ENCODE results near the gene LALBA. TPM values are rescaled to one million over a fixed set of nuclear protein-coding genes. Genes with fewer than 3 reads are reported as not detected.

LALBA gene
- not detected for total RNA-seq

- DNase-seq: no peak
- no peak within 1 kb of the TSS for H3K4me3 Mint-ChIP-seq
- no peaks in the 10 kb centered on the region for H3K36me3 Mint-ChIP-seq (ENCODE audit: low read depth)
- H3K9me3 Mint-ChIP-seq: no peaks in the 10 kb centered on the region
- no peak within 1 kb of the TSS for H3K27ac Mint-ChIP-seq
- no peaks in the 10 kb centered on the region for H3K4me1 Mint-ChIP-seq (ENCODE audit: low read depth)
- intact Hi-C loops (cut with micrococcal nuclease): no loop called here
- CTCF ChIA-PET: no interaction called here
- H3K27me3 Mint-ChIP-seq (ENCODE audit: low read depth): peaks cover 1% of the 10 kb centered on the region
Observed at GRCh38 chr12:48569946-48570345, at the start of gene LALBA. Gene LALBA, minus strand, starts transcription at chr12:48570046. Its CDS starts 26 bp downstream, at chr12:48570020.

GRCh38 chr12:48618541-48618940 is 48.7 kb upstream of the LALBA start:
- DNase-seq: peak; percentile 90
- peaks cover 7% of the 10 kb centered on the region for H3K27me3 Mint-ChIP-seq (ENCODE audit: low read depth)
- H3K4me3 Mint-ChIP-seq: no peak overlapping the region
- H3K4me1 Mint-ChIP-seq (ENCODE audit: low read depth): peaks cover 2% of the 10 kb centered on the region
- CTCF ChIA-PET: interaction anchor here (0.6 to 7.6 kb wide), 43 partner anchors 11 to 965 kb away, joined by 3 to 141 read pairs (median 4); partner anchors contain the start of genes CCDC184 and SENP1
- intact Hi-C loops (cut with micrococcal nuclease): loop anchor here (1.0 to 10.0 kb wide), 5 partner anchors 76 to 436 kb away; partner anchors contain the start of gene CCDC184
- no peak overlapping the region for H3K27ac Mint-ChIP-seq
- H3K9me3 Mint-ChIP-seq: peaks cover 9% of the 10 kb centered on the region
- no peaks in the 10 kb centered on the region for H3K36me3 Mint-ChIP-seq (ENCODE audit: low read depth)

GRCh38 chr12:48615681-48616080 is 45.8 kb upstream of the LALBA start:
- intact Hi-C loops (cut with micrococcal nuclease): loop anchor here (5.0 to 10.0 kb wide), 4 partner anchors 182 to 433 kb away; partner anchors contain the start of gene CCDC184
- Mint-ChIP-seq H3K9me3 (peaks cover 23% of the 10 kb centered on the region), H3K4me1 (ENCODE audit: low read depth) (peaks cover 2% of the 10 kb centered on the region), H3K27me3 (ENCODE audit: low read depth) (peaks cover 11% of the 10 kb centered on the region), H3K27ac (no peak overlapping the region), H3K36me3 (ENCODE audit: low read depth) (no peaks in the 10 kb centered on the region), H3K4me3 (no peak overlapping the region)
- CTCF ChIA-PET: interaction anchor here (0.6 to 1.0 kb wide), 2 partner anchors 170 to 415 kb away, joined by 3 read pairs; no protein-coding TSS in a partner anchor
- no peak for DNase-seq

GRCh38 chr12:48613321-48613720 is 43.5 kb upstream of the LALBA start:
- H3K4me1 Mint-ChIP-seq (ENCODE audit: low read depth): peaks cover 2% of the 10 kb centered on the region
- DNase-seq: no peak
- no peak overlapping the region for H3K4me3 Mint-ChIP-seq
- intact Hi-C loops (cut with micrococcal nuclease): loop anchor here (10.0 kb wide), 1 partner anchor 239 kb away; no protein-coding TSS in a partner anchor
- H3K9me3 Mint-ChIP-seq: peaks cover 30% of the 10 kb centered on the region
- H3K27me3 Mint-ChIP-seq (ENCODE audit: low read depth): peaks cover 9% of the 10 kb centered on the region
- H3K27ac Mint-ChIP-seq: no peak overlapping the region
- CTCF ChIA-PET: no interaction called here
- H3K36me3 Mint-ChIP-seq (ENCODE audit: low read depth): no peaks in the 10 kb centered on the region

- Mint-ChIP-seq H3K27ac (peak overlapping the region; percentile 28), H3K36me3 (ENCODE audit: low read depth) (no peaks in the 10 kb centered on the region), H3K9me3 (peaks cover 19% of the 10 kb centered on the region), H3K4me1 (ENCODE audit: low read depth) (no peaks in the 10 kb centered on the region), H3K4me3 (no peak overlapping the region), H3K27me3 (ENCODE audit: low read depth) (no peaks in the 10 kb centered on the region)
- CTCF ChIA-PET: interaction anchor here (3.6 kb wide), 1 partner anchor 16 kb away, joined by 19 read pairs; no protein-coding TSS in a partner anchor
- DNase-seq: no peak
- intact Hi-C loops (cut with micrococcal nuclease): no loop called here
Observed at GRCh38 chr12:48602192-48602989, 32.5 kb upstream of the LALBA start.

- intact Hi-C loops (cut with micrococcal nuclease): no loop called here
Observed at GRCh38 chr12:48601013-48601756, 31.3 kb upstream of the LALBA start.

GRCh38 chr12:48600552-48600951 is 30.7 kb upstream of the LALBA start:
- CTCF ChIA-PET: interaction anchor here (1.0 to 3.6 kb wide), 2 partner anchors 18 to 59 kb away, joined by 3 to 19 read pairs; no protein-coding TSS in a partner anchor
- no peak for DNase-seq
- no peak overlapping the region for H3K27ac Mint-ChIP-seq
- intact Hi-C loops (cut with micrococcal nuclease): no loop called here
- no peaks in the 10 kb centered on the region for H3K27me3 Mint-ChIP-seq (ENCODE audit: low read depth)
- H3K36me3 Mint-ChIP-seq (ENCODE audit: low read depth): no peaks in the 10 kb centered on the region
- H3K9me3 Mint-ChIP-seq: peaks cover 12% of the 10 kb centered on the region
- H3K4me1 Mint-ChIP-seq (ENCODE audit: low read depth): no peaks in the 10 kb centered on the region
- no peak overlapping the region for H3K4me3 Mint-ChIP-seq

More at GRCh38 chr12:48601013-48601756, 31.3 kb upstream of the LALBA start:
- H3K9me3 Mint-ChIP-seq: peaks cover 12% of the 10 kb centered on the region
- no peaks in the 10 kb centered on the region for H3K4me1 Mint-ChIP-seq (ENCODE audit: low read depth)
- CTCF ChIA-PET: interaction anchor here (1.0 to 3.6 kb wide), 2 partner anchors 17 to 60 kb away, joined by 3 to 19 read pairs; no protein-coding TSS in a partner anchor
- H3K36me3 Mint-ChIP-seq (ENCODE audit: low read depth): no peaks in the 10 kb centered on the region
- no peak overlapping the region for H3K27ac Mint-ChIP-seq
- H3K27me3 Mint-ChIP-seq (ENCODE audit: low read depth): no peaks in the 10 kb centered on the region
- H3K4me3 Mint-ChIP-seq: no peak overlapping the region
- peak; percentile 16 for DNase-seq

GRCh38 chr12:48592591-48593086 is 22.8 kb upstream of the LALBA start:
- no peaks in the 10 kb centered on the region for H3K4me1 Mint-ChIP-seq (ENCODE audit: low read depth)
- no peak for DNase-seq
- intact Hi-C loops (cut with micrococcal nuclease): no loop called here

GRCh38 chr12:48586361-48586760 is 16.5 kb upstream of the LALBA start:
- H3K36me3 Mint-ChIP-seq (ENCODE audit: low read depth): no peaks in the 10 kb centered on the region
- H3K27me3 Mint-ChIP-seq (ENCODE audit: low read depth): peaks cover 6% of the 10 kb centered on the region
- DNase-seq: no peak
- no peaks in the 10 kb centered on the region for H3K9me3 Mint-ChIP-seq
- intact Hi-C loops (cut with micrococcal nuclease): no loop called here
- no peak overlapping the region for H3K4me3 Mint-ChIP-seq
- H3K27ac Mint-ChIP-seq: no peak overlapping the region
- H3K4me1 Mint-ChIP-seq (ENCODE audit: low read depth): no peaks in the 10 kb centered on the region
- CTCF ChIA-PET: no interaction called here

More at GRCh38 chr12:48592591-48593086, 22.8 kb upstream of the LALBA start:
- Mint-ChIP-seq H3K36me3 (ENCODE audit: low read depth) (no peaks in the 10 kb centered on the region), H3K27me3 (ENCODE audit: low read depth) (peaks cover 6% of the 10 kb centered on the region), H3K27ac (no peak overlapping the region), H3K4me3 (no peak overlapping the region), H3K9me3 (no peaks in the 10 kb centered on the region)
- CTCF ChIA-PET: no interaction called here

GRCh38 chr12:48583728-48584127 is 13.9 kb upstream of the LALBA start:
- no peaks in the 10 kb centered on the region for H3K36me3 Mint-ChIP-seq (ENCODE audit: low read depth)
- H3K27me3 Mint-ChIP-seq (ENCODE audit: low read depth): peaks cover 6% of the 10 kb centered on the region
- H3K27ac Mint-ChIP-seq: no peak overlapping the region
- no peaks in the 10 kb centered on the region for H3K4me1 Mint-ChIP-seq (ENCODE audit: low read depth)
- DNase-seq: no peak
- intact Hi-C loops (cut with micrococcal nuclease): no loop called here
- no peak overlapping the region for H3K4me3 Mint-ChIP-seq
- no peaks in the 10 kb centered on the region for H3K9me3 Mint-ChIP-seq
- CTCF ChIA-PET: no interaction called here

GRCh38 chr12:48580831-48581230 is 11.0 kb upstream of the LALBA start:
- Mint-ChIP-seq H3K27ac (no peak overlapping the region), H3K4me1 (ENCODE audit: low read depth) (no peaks in the 10 kb centered on the region)
- CTCF ChIA-PET: interaction anchor here (0.5 to 2.4 kb wide), 4 partner anchors 37 to 286 kb away, joined by 5 to 13 read pairs (median 6); no protein-coding TSS in a partner anchor

GRCh38 chr12:48572326-48572725 is 2.5 kb upstream of the LALBA start:
- no peaks in the 10 kb centered on the region for H3K36me3 Mint-ChIP-seq (ENCODE audit: low read depth)
- no peak overlapping the region for H3K4me3 Mint-ChIP-seq
- H3K4me1 Mint-ChIP-seq (ENCODE audit: low read depth): no peaks in the 10 kb centered on the region
- H3K9me3 Mint-ChIP-seq: no peaks in the 10 kb centered on the region
- intact Hi-C loops (cut with micrococcal nuclease): no loop called here
- CTCF ChIA-PET: interaction anchor here (1.2 kb wide), 1 partner anchor 40 kb away, joined by 3 read pairs; no protein-coding TSS in a partner anchor
- no peak overlapping the region for H3K27ac Mint-ChIP-seq
- no peak for DNase-seq
- H3K27me3 Mint-ChIP-seq (ENCODE audit: low read depth): peaks cover 3% of the 10 kb centered on the region

More at GRCh38 chr12:48580831-48581230, 11.0 kb upstream of the LALBA start:
- DNase-seq: no peak
- H3K9me3 Mint-ChIP-seq: no peaks in the 10 kb centered on the region
- no peak overlapping the region for H3K4me3 Mint-ChIP-seq
- H3K27me3 Mint-ChIP-seq (ENCODE audit: low read depth): peaks cover 3% of the 10 kb centered on the region
- intact Hi-C loops (cut with micrococcal nuclease): no loop called here
- H3K36me3 Mint-ChIP-seq (ENCODE audit: low read depth): no peaks in the 10 kb centered on the region
